ENCODE data around the gene DNAJC15.

The DNAJC15 gene

GRCh38 chr13:43141685-43142084 lies 118.3 kb downstream of the DNAJC15 start:
- Histone ChIP-seq H3K9me3 (ENCODE audit: control insufficient read depth, insufficient read depth, low read depth, low read length) (no peaks in the 10 kb centered on the region), H3K27ac (ENCODE audit: extremely low read depth, low read depth, low read length) (no peak overlapping the region), H3K4me3 (ENCODE audit: low read depth, low read length) (no peak overlapping the region), H3K36me3 (ENCODE audit: control insufficient read depth in 2 of 2, insufficient read depth in 1 of 2, low read length in 2 of 2) (no peaks in the 10 kb centered on the region), H3K4me1 (ENCODE audit: control insufficient read depth, insufficient read depth, low read length) (no peaks in the 10 kb centered on the region)
- ChIA-PET POLR2A (no interaction called here), CTCF (no interaction called here)
- TF ChIP-seq TRIM28 (IDR thresholded peaks at IDR 0.05; ENCODE audit: borderline replicate concordance, low read length) (no peak), ZNF280C (tag by site-specific recombination; IDR thresholded peaks at IDR 0.05) (no peak), ZNF354C (tag by site-specific recombination; IDR thresholded peaks at IDR 0.05; ENCODE audit: borderline replicate concordance, low read depth) (no peak), ZNF223 (tag by site-specific recombination; IDR thresholded peaks at IDR 0.05) (no peak), EGR2 (tag by site-specific recombination; IDR thresholded peaks at IDR 0.05; ENCODE audit: low read depth) (no peak), YY1 (tag by site-specific recombination; IDR thresholded peaks at IDR 0.05) (no peak)

- ChIA-PET CTCF (interaction anchor here (0.5 kb wide), 1 partner anchor 1673 kb away, joined by 3 read pairs; no protein-coding TSS in a partner anchor), POLR2A (no interaction called here)
- Histone ChIP-seq H3K27ac (ENCODE audit: extremely low read depth, low read depth, low read length) (no peak overlapping the region), H3K36me3 (ENCODE audit: control insufficient read depth in 2 of 2, insufficient read depth in 1 of 2, low read length in 2 of 2) (no peaks in the 10 kb centered on the region), H3K4me1 (ENCODE audit: control insufficient read depth, insufficient read depth, low read length) (no peaks in the 10 kb centered on the region), H3K9me3 (ENCODE audit: control insufficient read depth, insufficient read depth, low read depth, low read length) (no peaks in the 10 kb centered on the region), H3K4me3 (ENCODE audit: low read depth, low read length) (no peak overlapping the region)
- no peak for TF ChIP-seq IKZF3 (tag by site-specific recombination; IDR thresholded peaks at IDR 0.05)
- no peak for TF ChIP-seq ZNF518A (tag by site-specific recombination; conservative IDR thresholded peaks at IDR 0.05; ENCODE audit: low read depth)
- TF ChIP-seq GLIS2 (tag by site-specific recombination; IDR thresholded peaks at IDR 0.05): no peak
- TF ChIP-seq SP7 (tag by site-specific recombination; IDR thresholded peaks at IDR 0.05): no peak
- TF ChIP-seq ZNF214 (tag by site-specific recombination; IDR thresholded peaks at IDR 0.05; ENCODE audit: borderline replicate concordance): no peak
- no peak for TF ChIP-seq ZBTB21 (tag by site-specific recombination; IDR thresholded peaks at IDR 0.05)
Observed at GRCh38 chr13:43143591-43143990, 120.2 kb downstream of the DNAJC15 start.

- Histone ChIP-seq H3K9me3 (ENCODE audit: control insufficient read depth, insufficient read depth, low read depth, low read length) (no peaks in the 10 kb centered on the region), H3K4me1 (ENCODE audit: control insufficient read depth, insufficient read depth, low read length) (no peaks in the 10 kb centered on the region), H3K27ac (ENCODE audit: extremely low read depth, low read depth, low read length) (no peak overlapping the region), H3K36me3 (ENCODE audit: control insufficient read depth in 2 of 2, insufficient read depth in 1 of 2, low read length in 2 of 2) (no peaks in the 10 kb centered on the region), H3K4me3 (ENCODE audit: low read depth, low read length) (no peak overlapping the region)
- no peak for TF ChIP-seq ZNF404 (tag by site-specific recombination; IDR thresholded peaks at IDR 0.05)
- no peak for TF ChIP-seq ZNF521 (tag by site-specific recombination; IDR thresholded peaks at IDR 0.05)
- no peak for TF ChIP-seq ZNF626 (tag by site-specific recombination; IDR thresholded peaks at IDR 0.05)
- TF ChIP-seq ZBTB17 (tag by site-specific recombination; IDR thresholded peaks at IDR 0.05): no peak
- TF ChIP-seq FEZF1 (tag by site-specific recombination; IDR thresholded peaks at IDR 0.05): no peak
- TF ChIP-seq TRIM28 (IDR thresholded peaks at IDR 0.05; ENCODE audit: borderline replicate concordance, low read length): no peak
- TF ChIP-seq ZBTB44 (tag by site-specific recombination; IDR thresholded peaks at IDR 0.05): no peak
- TF ChIP-seq OSR2 (tag by site-specific recombination; IDR thresholded peaks at IDR 0.05): no peak
- no peak for TF ChIP-seq ZNF24 (tag by site-specific recombination; IDR thresholded peaks at IDR 0.05)
- CTCF ChIA-PET: no interaction called here
- POLR2A ChIA-PET: no interaction called here
Observed at GRCh38 chr13:43145534-43146196, 122.3 kb downstream of the DNAJC15 start.

Measured in HEK293 (cell line).